Measurements from ENCODE around the gene WDR5.

WDR5 gene

GRCh38 chr9:134156564-134157377 is 20.9 kb downstream of the WDR5 start:
- no peaks in the 10 kb centered on the region for H3K27me3 ChIP-seq (replicated peaks; ENCODE audit: insufficient read depth, low read length)
- H3K4me2 ChIP-seq (ENCODE audit: low read depth, low read length), result no peak overlapping the region
- TF ChIP-seq EZH2 (optimal IDR thresholded peaks at IDR 0.05; ENCODE audit: low read depth, low read length) (no peak), CTCF (IDR thresholded peaks at IDR 0.05; ENCODE audit: low read length) (no peak), EZH2phosphoT487 (IDR thresholded peaks at IDR 0.05; ENCODE audit: low read length) (no peak)
- H3K79me2 ChIP-seq (ENCODE audit: low read length), result no peaks in the 10 kb centered on the region; the same call in 1 of the 2 replicates
- no peak overlapping the region for H3K9ac ChIP-seq (ENCODE audit: low read length)
- no peak for DNase-seq
- H3K4me3 ChIP-seq (ENCODE audit: low read length), result no peak overlapping the region
- no peaks in the 10 kb centered on the region for H3K9me3 ChIP-seq (replicated peaks; ENCODE audit: insufficient read depth, low read length)
- H2AFZ ChIP-seq (ENCODE audit: low read length), result no peak overlapping the region
- 0 out of 2 replicates have a peak, but pooled peaks cover 4% of the 10 kb centered on the region for H3K36me3 ChIP-seq (replicated peaks; ENCODE audit: insufficient read depth, low read length)
- H3F3A ChIP-seq (ENCODE audit: insufficient read depth, low read length), result no peaks in the 10 kb centered on the region
- no peak overlapping the region for H3K27ac ChIP-seq (ENCODE audit: low read length)
- H3K9me2 ChIP-seq (replicated peaks; ENCODE audit: insufficient read depth, low read length), result no peaks in the 10 kb centered on the region
- no peaks in the 10 kb centered on the region for H4K20me1 ChIP-seq (ENCODE audit: insufficient read depth, low read length)
- no peaks in the 10 kb centered on the region for H3K4me1 ChIP-seq (ENCODE audit: low read length)

GRCh38 chr9:134157378-134157885 is 21.6 kb downstream of the WDR5 start:
- H3K9me3 ChIP-seq (replicated peaks; ENCODE audit: insufficient read depth, low read length), result no peaks in the 10 kb centered on the region
- H3K4me3 ChIP-seq (ENCODE audit: low read length), result no peak overlapping the region
- no peak for TF ChIP-seq CTCF (IDR thresholded peaks at IDR 0.05; ENCODE audit: low read length)
- TF ChIP-seq EZH2 (optimal IDR thresholded peaks at IDR 0.05; ENCODE audit: low read depth, low read length), result no peak
- no peak for TF ChIP-seq EZH2phosphoT487 (IDR thresholded peaks at IDR 0.05; ENCODE audit: low read length)
- 0 out of 2 replicates have a peak, but pooled peaks cover 4% of the 10 kb centered on the region for H3K36me3 ChIP-seq (replicated peaks; ENCODE audit: insufficient read depth, low read length)
- no peaks in the 10 kb centered on the region for H3F3A ChIP-seq (ENCODE audit: insufficient read depth, low read length)
- no peak overlapping the region for H3K27ac ChIP-seq (ENCODE audit: low read length)
- no peaks in the 10 kb centered on the region for H3K9me2 ChIP-seq (replicated peaks; ENCODE audit: insufficient read depth, low read length)
- no peak overlapping the region for H2AFZ ChIP-seq (ENCODE audit: low read length)
- no peaks in the 10 kb centered on the region for H3K4me1 ChIP-seq (ENCODE audit: low read length)
- no peak overlapping the region for H3K9ac ChIP-seq (ENCODE audit: low read length)
- no peak overlapping the region for H3K4me2 ChIP-seq (ENCODE audit: low read depth, low read length)
- H3K27me3 ChIP-seq (replicated peaks; ENCODE audit: insufficient read depth, low read length), result no peaks in the 10 kb centered on the region
- no peaks in the 10 kb centered on the region; the same call in 1 of the 2 replicates for H3K79me2 ChIP-seq (ENCODE audit: low read length)
- no peak for DNase-seq
- no peaks in the 10 kb centered on the region for H4K20me1 ChIP-seq (ENCODE audit: insufficient read depth, low read length)

- Histone ChIP-seq H3K4me1 (ENCODE audit: low read length) (no peaks in the 10 kb centered on the region), H2AFZ (ENCODE audit: low read length) (no peak overlapping the region), H3K9me2 (replicated peaks; ENCODE audit: insufficient read depth, low read length) (no peaks in the 10 kb centered on the region), H3K9ac (ENCODE audit: low read length) (no peak overlapping the region), H3K4me2 (ENCODE audit: low read depth, low read length) (no peak overlapping the region), H3K9me3 (replicated peaks; ENCODE audit: insufficient read depth, low read length) (no peaks in the 10 kb centered on the region), H4K20me1 (ENCODE audit: insufficient read depth, low read length) (no peaks in the 10 kb centered on the region), H3K36me3 (replicated peaks; ENCODE audit: insufficient read depth, low read length) (0 out of 2 replicates have a peak, but pooled peaks cover 4% of the 10 kb centered on the region), H3K79me2 (ENCODE audit: low read length) (no peaks in the 10 kb centered on the region; the same call in 1 of the 2 replicates), H3K4me3 (ENCODE audit: low read length) (no peak overlapping the region), H3K27me3 (replicated peaks; ENCODE audit: insufficient read depth, low read length) (no peaks in the 10 kb centered on the region), H3K27ac (ENCODE audit: low read length) (no peak overlapping the region), H3F3A (ENCODE audit: insufficient read depth, low read length) (no peaks in the 10 kb centered on the region)
- TF ChIP-seq EZH2phosphoT487 (IDR thresholded peaks at IDR 0.05; ENCODE audit: low read length), result no peak
- TF ChIP-seq CTCF (IDR thresholded peaks at IDR 0.05; ENCODE audit: low read length), result no peak
- TF ChIP-seq EZH2 (optimal IDR thresholded peaks at IDR 0.05; ENCODE audit: low read depth, low read length), result no peak
- DNase-seq, result no peak
These were observed 22.4 kb downstream of the WDR5 start for GRCh38 chr9:134158242-134158641.
